ENCODE measurements around the gene TSPAN19. TPM values are rescaled to one million over a fixed set of nuclear protein-coding genes. Genes with fewer than 3 reads are reported as not detected.

Gene TSPAN19
- total and polyA plus RNA-seq, 12 donors: 0.06 to 1.0 (median 0.47) TPM; not detected in 5

- intact Hi-C loops (cut with DNase I): loop anchor here in 1 of 10 donors (10.0 kb wide), 1 partner anchor 102 kb away; no protein-coding TSS in a partner anchor
- Histone ChIP-seq H3K4me1 (no peaks in the 10 kb centered on the region), H3K27ac (no peak overlapping the region), H3K9me3 (peaks cover 0 to 7% (median 0%) of the 10 kb centered on the region in 11 donors), H3K36me3 (no peaks in the 10 kb centered on the region), H3K27me3 (no peaks in the 10 kb centered on the region), H3K4me3 (no peak overlapping the region)
- 89 to 96% methylated on average over 1 of the region's 1 CpG for WGBS, 2 donors
- TF ChIP-seq, protein P1, sequence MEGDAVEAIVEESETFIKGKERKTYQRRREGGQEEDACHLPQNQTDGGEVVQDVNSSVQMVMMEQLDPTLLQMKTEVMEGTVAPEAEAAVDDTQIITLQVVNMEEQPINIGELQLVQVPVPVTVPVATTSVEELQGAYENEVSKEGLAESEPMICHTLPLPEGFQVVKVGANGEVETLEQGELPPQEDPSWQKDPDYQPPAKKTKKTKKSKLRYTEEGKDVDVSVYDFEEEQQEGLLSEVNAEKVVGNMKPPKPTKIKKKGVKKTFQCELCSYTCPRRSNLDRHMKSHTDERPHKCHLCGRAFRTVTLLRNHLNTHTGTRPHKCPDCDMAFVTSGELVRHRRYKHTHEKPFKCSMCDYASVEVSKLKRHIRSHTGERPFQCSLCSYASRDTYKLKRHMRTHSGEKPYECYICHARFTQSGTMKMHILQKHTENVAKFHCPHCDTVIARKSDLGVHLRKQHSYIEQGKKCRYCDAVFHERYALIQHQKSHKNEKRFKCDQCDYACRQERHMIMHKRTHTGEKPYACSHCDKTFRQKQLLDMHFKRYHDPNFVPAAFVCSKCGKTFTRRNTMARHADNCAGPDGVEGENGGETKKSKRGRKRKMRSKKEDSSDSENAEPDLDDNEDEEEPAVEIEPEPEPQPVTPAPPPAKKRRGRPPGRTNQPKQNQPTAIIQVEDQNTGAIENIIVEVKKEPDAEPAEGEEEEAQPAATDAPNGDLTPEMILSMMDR (IDR thresholded peaks at IDR 0.05): no peak
- DNase-seq (no peak), ATAC-seq (peak in 1 of 8 donors; percentile 31)
Measured at GRCh38 chr12:84996759-84997158, 39.3 kb downstream of the TSPAN19 start.

DNA sequence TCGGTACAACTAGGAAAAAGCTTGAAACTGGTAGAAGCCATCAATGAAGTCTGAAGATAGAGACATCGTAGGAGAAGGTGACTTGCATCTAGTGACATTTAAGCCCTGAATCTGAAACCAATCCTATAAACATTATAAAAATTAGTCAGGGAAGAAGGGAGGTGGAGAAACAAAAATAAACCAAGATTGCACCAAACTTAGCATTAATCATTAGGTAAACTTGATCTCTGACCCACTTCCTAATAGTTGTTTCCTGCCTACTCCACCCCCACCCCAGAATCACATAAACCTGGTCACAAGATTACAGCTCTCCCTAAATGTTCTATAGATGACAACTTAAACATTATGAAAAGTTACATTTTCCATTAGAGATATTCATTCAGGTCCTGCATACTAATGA lies 40.4 kb downstream of the TSPAN19 start:
- WGBS, 2 donors: 85 to 88% methylated on average over 2 of the region's 2 CpGs
- ATAC-seq: no peak
- no peaks in the 10 kb centered on the region for H3K36me3 ChIP-seq

GRCh38 chr12:84994426-84994825 lies 41.7 kb downstream of the TSPAN19 start:
- H3K36me3 ChIP-seq: no peaks in the 10 kb centered on the region
- H3K9me3 ChIP-seq: peaks cover 0 to 7% (median 0%) of the 10 kb centered on the region in 11 donors
- no peak for DNase-seq
- H3K4me3 ChIP-seq: no peak overlapping the region
- no peak for ATAC-seq
- no peaks in the 10 kb centered on the region for H3K27me3 ChIP-seq
- no peaks in the 10 kb centered on the region for H3K4me1 ChIP-seq
- intact Hi-C loops (cut with DNase I): loop anchor here in 2 of 10 donors (5.0 to 10.0 kb wide), 2 partner anchors 100 to 1957 kb away; no protein-coding TSS in a partner anchor
- TF ChIP-seq, protein P1 (IDR thresholded peaks at IDR 0.05): no peak
- no peak overlapping the region for H3K27ac ChIP-seq

More for the DNA sequence above, 40.4 kb downstream of the TSPAN19 start:
- Histone ChIP-seq H3K4me1 (no peaks in the 10 kb centered on the region), H3K27ac (no peak overlapping the region), H3K27me3 (no peaks in the 10 kb centered on the region), H3K9me3 (peaks cover 0 to 7% (median 0%) of the 10 kb centered on the region in 11 donors), H3K4me3 (no peak overlapping the region)
- TF ChIP-seq, protein P1 (IDR thresholded peaks at IDR 0.05): no peak
- intact Hi-C loops (cut with DNase I): loop anchor here in 1 of 10 donors (10.0 kb wide), 1 partner anchor 101 kb away; no protein-coding TSS in a partner anchor
- no peak for DNase-seq

- H3K27me3 ChIP-seq: no peaks in the 10 kb centered on the region
- no peaks in the 10 kb centered on the region for H3K9me3 ChIP-seq
- H3K27ac ChIP-seq: no peak overlapping the region
- no peaks in the 10 kb centered on the region for H3K36me3 ChIP-seq
- H3K4me1 ChIP-seq: no peaks in the 10 kb centered on the region
- no peak overlapping the region for H3K4me3 ChIP-seq
- DNase-seq (no peak), ATAC-seq (no peak)
- TF ChIP-seq, protein P1 (IDR thresholded peaks at IDR 0.05): no peak
- intact Hi-C loops (cut with DNase I): no loop called here
- WGBS, 2 donors: 69 to 81% methylated on average over 3 of the region's 3 CpGs
Measured at GRCh38 chr12:84986586-84986985, 49.5 kb downstream of the TSPAN19 start.
